Psoas muscle (tissue), 8 donors: Measurements from ENCODE around the gene COL18A1. TPM values are rescaled to one million over a fixed set of nuclear protein-coding genes. Genes with fewer than 3 reads are reported as not detected.

ENCODE experiments used
- ATAC-seq, 4 donors: fragments of 200-7000 bp; cut with Tn5 transposase; one replicate each; pipeline ENCODE4 v1.9.1; 2020; ENCODE audit warnings: moderate library complexity in 3 of 4, mild to moderate bottlenecking in 2 of 4
- DNase-seq, 2 donors: peaks; one replicate each; pipeline ENCODE4 v3.0.0-alpha.2; 2020
- H3K27ac ChIP-seq: fragments of 200-600 bp; one replicate; pipeline ENCODE4 v1.8.0; 2022
- H3K27me3 ChIP-seq, 3 donors: fragments of 200-600 bp in 1 of 3; one replicate each; pipeline versions ENCODE4 v1.6.1 to v1.8.0; 2013 to 2022; ENCODE audit warnings: low read length in 2 of 3, mild to moderate bottlenecking in 2 of 3, moderate library complexity in 1 of 3; ENCODE audit not compliant: insufficient read depth in 3 of 3
- H3K36me3 ChIP-seq, 2 donors: fragments of 200-600 bp in 1 of 2; one replicate each; pipeline versions ENCODE4 v1.6.1 to v1.8.0; 2013 to 2022; ENCODE audit warnings: low read depth in 1 of 2, mild to moderate bottlenecking in 1 of 2, moderate library complexity in 1 of 2; ENCODE audit not compliant: insufficient read depth in 1 of 2
- H3K4me1 ChIP-seq: fragments of 200-600 bp; one replicate; pipeline ENCODE4 v1.8.0; 2022
- H3K4me3 ChIP-seq: fragments of 200-600 bp; one replicate; pipeline ENCODE4 v1.8.0; 2022; ENCODE audit warnings: mild to moderate bottlenecking
- H3K9me3 ChIP-seq: fragments of 200-600 bp; one replicate; pipeline ENCODE4 v1.8.0; 2022
- WGBS, 3 donors: extraction: QIAGEN DNeasy Blood & Tissue Kit; methylation state at CpG; one replicate each; pipeline versions ENCODE4 v1.1.6 to v1.1.7; 2013; 5-methylcytosine and 5-hydroxymethylcytosine counted together
- intact Hi-C, 2 donors: fragments of 100-400 bp; cut with DNase I; formaldehyde crosslinking; loops; one replicate each; pipeline versions ENCODE4 v1.11.0 to v1.14.2; 2022
- polyA plus RNA-seq, 3 donors: library from polyadenylated mRNA; stranded (reverse); fragments of 200-250 nt; gene quantifications; one replicate each; pipeline ENCODE4 v1.2.3, GENCODE V29; 2013
- total RNA-seq, 4 donors: library from RNA; stranded (reverse); fragmentation: NEBNext Ultra II Directional in 2 of 4; extraction: Animal tissue kit (Norgen Biotek cat#: 25700) in 2 of 4; gene quantifications; one replicate each; pipeline versions ENCODE4 v1.2.1 to v1.2.4, GENCODE V29; 2021 to 2023
- TF ChIP-seq, protein P1 (sequence below): fragments of 200-600 bp; IDR thresholded peaks from one replicate; pipeline ENCODE4 v1.8.0; 2022; ENCODE audit warnings: antibody characterized with exemption
- donor health status: healthy with polysubstance abuse.
- donor health status: DM: no; HTN: no; CAD: no; lungs with moderate emphysema.
- donor health status: Bipolar disorder and iron deficiency.
- donor health status: healthy.
- donor health status: DM: yes; HTN: yes; CAD: no.
- donor health status: DM: no; HTN: no; CAD: no.
- donor health status: DM: no; HTN: no; CAD: no.
- donor health status: DM: yes; HTN: yes; CAD: no.

COL18A1 gene
- total and polyA plus RNA-seq, 7 donors, result 4.8 to 25.3 (median 12.1) TPM

DNA sequence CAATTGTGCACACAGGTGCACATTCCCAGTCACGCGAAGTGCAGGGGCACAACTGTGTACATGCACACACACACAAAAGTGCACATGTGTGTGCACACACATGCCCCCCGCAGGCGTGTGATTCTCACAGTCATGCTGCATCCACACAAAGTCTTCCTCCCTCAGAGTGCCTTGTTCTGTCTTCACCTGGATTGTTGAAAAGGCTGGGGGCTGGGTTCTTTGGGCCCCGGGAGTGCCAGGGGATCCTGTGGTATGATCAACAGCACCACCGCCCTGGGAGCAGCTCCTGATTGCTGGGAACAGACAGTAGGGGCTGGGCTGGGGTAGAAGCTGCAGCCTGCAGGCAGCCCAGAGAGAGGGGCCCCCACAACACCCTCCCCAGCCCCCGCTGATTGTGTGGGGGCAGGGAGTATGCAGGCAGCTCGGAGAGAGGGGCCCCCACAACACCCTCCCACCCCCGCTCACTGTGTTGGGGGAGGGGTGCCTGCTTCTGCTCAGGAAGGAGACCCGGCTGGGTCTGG is 3.4 kb downstream of the COL18A1 start:
- Histone ChIP-seq H3K27me3 (peaks cover 0 to 64% (median 5%) of the 10 kb centered on the region in 3 donors), H3K4me1 (peaks cover 18% of the 10 kb centered on the region), H3K4me3 (no peak overlapping the region), H3K36me3 (no peaks in the 10 kb centered on the region), H3K9me3 (no peaks in the 10 kb centered on the region), H3K27ac (no peak overlapping the region)
- peak; percentile 13 to 38 for DNase-seq
- 81 to 84% (median 83%) methylated on average over 10 of the region's 10 CpGs for WGBS, 3 donors
- ATAC-seq, result no peak
- TF ChIP-seq, protein P1, sequence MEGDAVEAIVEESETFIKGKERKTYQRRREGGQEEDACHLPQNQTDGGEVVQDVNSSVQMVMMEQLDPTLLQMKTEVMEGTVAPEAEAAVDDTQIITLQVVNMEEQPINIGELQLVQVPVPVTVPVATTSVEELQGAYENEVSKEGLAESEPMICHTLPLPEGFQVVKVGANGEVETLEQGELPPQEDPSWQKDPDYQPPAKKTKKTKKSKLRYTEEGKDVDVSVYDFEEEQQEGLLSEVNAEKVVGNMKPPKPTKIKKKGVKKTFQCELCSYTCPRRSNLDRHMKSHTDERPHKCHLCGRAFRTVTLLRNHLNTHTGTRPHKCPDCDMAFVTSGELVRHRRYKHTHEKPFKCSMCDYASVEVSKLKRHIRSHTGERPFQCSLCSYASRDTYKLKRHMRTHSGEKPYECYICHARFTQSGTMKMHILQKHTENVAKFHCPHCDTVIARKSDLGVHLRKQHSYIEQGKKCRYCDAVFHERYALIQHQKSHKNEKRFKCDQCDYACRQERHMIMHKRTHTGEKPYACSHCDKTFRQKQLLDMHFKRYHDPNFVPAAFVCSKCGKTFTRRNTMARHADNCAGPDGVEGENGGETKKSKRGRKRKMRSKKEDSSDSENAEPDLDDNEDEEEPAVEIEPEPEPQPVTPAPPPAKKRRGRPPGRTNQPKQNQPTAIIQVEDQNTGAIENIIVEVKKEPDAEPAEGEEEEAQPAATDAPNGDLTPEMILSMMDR, result no peak
- intact Hi-C loops, result no loop called here

DNA sequence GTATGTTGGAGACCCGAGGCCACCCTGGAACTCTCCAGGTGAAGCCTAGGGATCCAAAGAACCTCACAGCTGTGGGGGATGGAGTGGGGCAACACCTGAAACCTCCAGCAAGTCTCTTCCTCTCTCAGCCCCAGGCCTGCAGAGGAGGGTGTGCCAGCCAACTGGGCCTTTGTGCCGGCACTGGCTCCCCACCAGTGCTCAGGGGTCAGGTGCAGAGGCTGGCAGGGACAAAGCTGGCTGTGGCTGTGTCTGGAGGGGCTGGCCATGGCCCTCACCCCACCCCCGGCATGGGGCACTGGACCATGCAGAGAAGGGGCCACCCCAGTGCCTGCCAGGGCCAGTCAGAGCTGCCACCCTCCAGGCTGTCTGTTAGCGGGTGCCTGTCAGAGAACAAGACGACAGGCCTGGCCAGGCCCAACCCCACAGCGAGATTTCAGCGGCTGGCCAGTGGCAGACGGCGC is 3.9 kb downstream of the COL18A1 start:
- H3K4me1 ChIP-seq, result peaks cover 18% of the 10 kb centered on the region

DNA sequence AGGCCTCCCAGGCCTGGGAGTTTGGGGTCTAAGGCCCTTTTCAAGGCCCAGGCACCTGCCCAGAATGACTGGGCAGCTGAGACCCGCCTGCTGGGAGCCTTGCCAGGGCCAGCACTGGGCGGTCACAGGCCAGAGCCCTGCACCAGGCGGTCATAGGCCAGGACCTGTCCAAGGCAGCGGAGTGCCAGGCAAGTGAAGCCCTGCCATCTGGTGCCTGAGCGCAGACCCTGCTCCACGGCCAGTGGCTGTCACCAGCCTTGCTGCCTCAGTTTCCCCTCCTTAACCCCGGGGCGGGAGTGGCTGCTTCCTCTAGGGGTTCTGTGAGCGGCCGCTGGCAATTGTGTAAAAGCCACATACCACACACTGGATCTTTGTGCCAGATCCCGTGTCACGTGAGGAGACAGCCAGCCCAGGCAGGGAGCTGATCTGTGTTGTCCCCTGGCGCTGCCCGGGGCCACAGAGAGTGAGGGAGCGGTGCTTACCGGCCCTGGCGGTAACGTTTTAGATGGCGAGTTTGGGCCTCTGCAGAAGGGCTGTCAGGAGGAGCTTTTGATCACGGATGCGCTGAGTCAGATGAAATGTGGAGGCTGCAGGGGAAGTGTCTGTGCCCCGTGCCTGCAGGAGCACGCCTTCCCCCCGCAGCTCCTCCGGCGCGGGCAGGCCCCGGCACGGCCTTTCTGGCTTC is 4.6 kb downstream of the COL18A1 start:
- peak in 3 of 4 donors; percentile 26 to 36 (median 26) for ATAC-seq

More for the DNA sequence above, 3.9 kb downstream of the COL18A1 start:
- TF ChIP-seq, protein P1, result no peak
- DNase-seq, result peak; percentile 11 to 39
- Histone ChIP-seq H3K4me3 (no peak overlapping the region), H3K9me3 (no peaks in the 10 kb centered on the region), H3K27ac (no peak overlapping the region), H3K27me3 (peaks cover 0 to 62% (median 5%) of the 10 kb centered on the region in 3 donors), H3K36me3 (no peaks in the 10 kb centered on the region)
- intact Hi-C loops, result no loop called here
- no peak for ATAC-seq
- 57 to 73% (median 65%) methylated on average over 9 of the region's 9 CpGs for WGBS, 3 donors

DNA sequence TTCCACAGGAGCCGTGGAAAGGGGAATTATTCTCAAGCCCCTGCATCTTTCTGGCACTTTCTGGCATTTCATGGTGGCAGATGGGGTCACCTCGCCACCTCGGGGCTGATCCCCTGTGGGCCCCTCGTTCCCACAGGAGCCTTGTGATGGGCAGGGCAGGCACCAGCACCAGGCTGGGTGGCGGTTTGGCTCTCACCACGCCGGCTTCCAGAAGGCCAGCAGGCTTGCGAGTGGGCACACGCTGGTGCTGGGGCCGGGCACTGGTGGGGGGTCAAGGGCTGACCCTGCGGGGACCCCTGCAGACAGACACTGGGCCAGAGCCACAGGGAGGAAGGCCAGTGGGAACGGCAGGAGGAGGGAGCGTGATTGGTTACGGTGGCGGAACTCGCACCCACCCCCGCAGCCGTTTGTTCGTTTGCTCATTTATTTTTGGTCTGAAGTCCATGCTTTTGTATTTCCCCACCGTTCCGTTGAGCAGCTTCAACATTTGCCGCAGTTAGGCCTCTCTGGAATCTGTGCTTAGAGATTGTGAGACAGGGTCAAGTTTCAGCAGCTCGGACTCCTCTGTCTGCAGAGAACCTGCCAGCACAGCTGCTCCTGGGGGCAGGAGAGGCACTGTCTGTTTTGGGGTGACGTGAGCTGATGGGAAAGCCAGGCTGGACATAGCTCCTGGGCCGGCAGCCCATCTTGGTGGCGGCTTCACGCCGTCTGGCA is 5.3 kb downstream of the COL18A1 start:
- Histone ChIP-seq H3K36me3 (no peaks in the 10 kb centered on the region), H3K4me1 (peaks cover 18% of the 10 kb centered on the region), H3K27ac (no peak overlapping the region), H3K27me3 (peaks cover 0 to 50% (median 5%) of the 10 kb centered on the region in 3 donors), H3K4me3 (peak overlapping the region; percentile 19), H3K9me3 (no peaks in the 10 kb centered on the region)
- TF ChIP-seq, protein P1, result no peak
- WGBS, 3 donors, result 27 to 32% (median 28%) methylated on average over 27 to 28 of the region's 28 CpGs
- DNase-seq (peak; percentile 23 to 56), ATAC-seq (peak; percentile 37 to 58 (median 52))
- intact Hi-C loops, result no loop called here

More for the DNA sequence above, 4.6 kb downstream of the COL18A1 start:
- 25 to 46% (median 36%) methylated on average over 22 to 29 of the region's 29 CpGs for WGBS, 3 donors
- H3K9me3 ChIP-seq, result no peaks in the 10 kb centered on the region
- intact Hi-C loops, result no loop called here
- peaks cover 18% of the 10 kb centered on the region for H3K4me1 ChIP-seq
- peaks cover 0 to 54% (median 5%) of the 10 kb centered on the region in 3 donors for H3K27me3 ChIP-seq
- no peaks in the 10 kb centered on the region for H3K36me3 ChIP-seq
- H3K27ac ChIP-seq, result no peak overlapping the region
- peak; percentile 39 to 55 for DNase-seq
- H3K4me3 ChIP-seq, result peak overlapping the region; percentile 19
- TF ChIP-seq, protein P1, result no peak
